ENCODE results near the gene CYBA.

Gene CYBA

GRCh38 chr16:88662843-88663606 lies 12.2 kb upstream of the CYBA start, which contains the start of gene MVD:
MVD (minus strand) TSS chr16:88663091; CDS start chr16:88663080, 11 bp downstream.
- peak; percentile 94 to 95 for DNase-seq (ENCODE audit: low read depth in 2 of 2)

GRCh38 chr16:88662222-88662842 lies 11.5 kb upstream of the CYBA start:
- no peak for DNase-seq (ENCODE audit: low read depth in 2 of 2)

- DNase-seq (ENCODE audit: low read depth in 2 of 2) = no peak
Observed at GRCh38 chr16:88661468-88661867, 10.6 kb upstream of the CYBA start.

- no peak for DNase-seq (ENCODE audit: low read depth in 2 of 2)
Observed at GRCh38 chr16:88659160-88659559, 8.3 kb upstream of the CYBA start.

- no peak for DNase-seq (ENCODE audit: low read depth in 2 of 2)
Observed at GRCh38 chr16:88658714-88659113, 7.9 kb upstream of the CYBA start.

GRCh38 chr16:88657371-88657770 lies 6.5 kb upstream of the CYBA start:
- DNase-seq (ENCODE audit: low read depth in 2 of 2) = no peak

GRCh38 chr16:88656291-88656980 lies 5.6 kb upstream of the CYBA start:
- no peak for DNase-seq (ENCODE audit: low read depth in 2 of 2)

GRCh38 chr16:88655733-88656281 lies 5.0 kb upstream of the CYBA start:
- DNase-seq (ENCODE audit: low read depth in 2 of 2) = no peak

GRCh38 chr16:88655053-88655732 lies 4.3 kb upstream of the CYBA start:
- DNase-seq (ENCODE audit: low read depth in 2 of 2) = no peak

- DNase-seq (ENCODE audit: low read depth in 2 of 2) = no peak
Observed at GRCh38 chr16:88654363-88655052, 3.7 kb upstream of the CYBA start.

GRCh38 chr16:88653596-88654362 lies 2.9 kb upstream of the CYBA start:
- DNase-seq (ENCODE audit: low read depth in 2 of 2) = no peak

GRCh38 chr16:88653101-88653500 lies 2.2 kb upstream of the CYBA start:
- DNase-seq (ENCODE audit: low read depth in 2 of 2) = no peak

- no peak for DNase-seq (ENCODE audit: low read depth in 2 of 2)
Observed at GRCh38 chr16:88652762-88653063, 1.9 kb upstream of the CYBA start.

- no peak for DNase-seq (ENCODE audit: low read depth in 2 of 2)
Observed at GRCh38 chr16:88651989-88652761, 1.3 kb upstream of the CYBA start.

- peak; percentile 54 to 84 for DNase-seq (ENCODE audit: low read depth in 2 of 2)
Observed at GRCh38 chr16:88651276-88651988, 579 bp upstream of the CYBA start.

- DNase-seq (ENCODE audit: low read depth in 2 of 2) = no peak
Observed at GRCh38 chr16:88649924-88650748, 717 bp downstream of the CYBA start.

GRCh38 chr16:88649195-88649923 lies 1.5 kb downstream of the CYBA start:
- DNase-seq (ENCODE audit: low read depth in 2 of 2) = no peak

Data from stimulated activated CD4-positive, alpha-beta T cell treated with anti-CD3 and anti-CD28 coated beads, Interleukin-12 subunit alpha, Interleukin-12 subunit beta, amount 100 ng/mL, for 24 hours (primary cell).